Stimulated activated naive CD8-positive, alpha-beta T cell treated with anti-CD3 and anti-CD28 coated beads, Interleukin-15, Interleukin-2, amounts not matched to agents 100 U/mL and 50 U/mL, for 24 hours (primary cell): ENCODE results near the gene USP44.
"Not testable (repeated sequence)": the region's sequence is repeated elsewhere in the genome, so short reads cannot be mapped to it uniquely, and the experiment has no call there.

Source experiments
- ATAC-seq: fragments of 150-1000 bp; cut with Tn5 transposase; one replicate; pipeline ENCODE4 v1.10.0; 2021
- DNase-seq: peaks from one replicate; pipeline ENCODE4 v3.0.0; 2021

Gene USP44

DNA sequence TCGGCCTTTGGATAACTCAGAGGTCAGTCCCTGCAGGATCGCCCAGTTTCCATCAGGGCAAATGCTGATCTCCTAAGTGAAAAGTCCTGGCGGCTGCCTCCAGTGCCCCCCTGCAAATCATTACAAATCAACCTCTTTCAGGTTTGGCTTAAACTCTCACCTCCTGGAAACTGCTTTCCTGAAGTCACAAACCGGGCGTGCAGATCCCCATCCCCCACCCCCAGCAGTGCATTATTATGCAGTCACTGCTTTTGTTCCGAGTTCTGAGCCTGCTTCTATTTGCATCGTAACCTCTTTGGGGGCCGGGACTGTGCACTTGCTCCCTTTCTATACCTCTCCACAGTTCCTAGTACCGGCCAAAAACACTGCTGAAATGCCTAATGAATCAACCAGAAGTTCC is at the start of gene USP44:
Gene USP44 (minus strand): TSS at position 172 of the 400 bp plus-strand sequence. CDS start 17,220 bp downstream, outside the sequence.
- peak; percentile 49 for DNase-seq
- ATAC-seq = no peak

DNA sequence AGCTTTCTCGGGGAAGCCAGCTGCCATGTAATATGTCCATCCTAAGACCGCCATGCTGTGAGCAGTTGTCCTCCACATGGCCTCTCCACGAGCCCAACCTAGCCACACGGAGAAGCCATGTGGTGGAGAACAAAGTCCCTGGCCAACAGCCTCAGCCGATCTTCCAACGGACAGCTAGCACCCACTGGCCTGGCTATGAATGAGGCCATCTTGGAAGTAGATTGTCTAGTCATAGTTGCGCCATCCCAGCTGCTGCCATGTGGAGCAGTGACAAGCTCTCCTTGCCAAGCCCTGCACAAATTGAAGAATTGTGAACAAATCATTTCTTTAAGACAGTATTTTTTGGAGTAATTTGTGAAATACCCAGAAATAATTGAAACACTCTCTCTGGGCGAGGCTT is 49.3 kb upstream of the USP44 start:
- no peak for ATAC-seq
- no peak for DNase-seq

DNA sequence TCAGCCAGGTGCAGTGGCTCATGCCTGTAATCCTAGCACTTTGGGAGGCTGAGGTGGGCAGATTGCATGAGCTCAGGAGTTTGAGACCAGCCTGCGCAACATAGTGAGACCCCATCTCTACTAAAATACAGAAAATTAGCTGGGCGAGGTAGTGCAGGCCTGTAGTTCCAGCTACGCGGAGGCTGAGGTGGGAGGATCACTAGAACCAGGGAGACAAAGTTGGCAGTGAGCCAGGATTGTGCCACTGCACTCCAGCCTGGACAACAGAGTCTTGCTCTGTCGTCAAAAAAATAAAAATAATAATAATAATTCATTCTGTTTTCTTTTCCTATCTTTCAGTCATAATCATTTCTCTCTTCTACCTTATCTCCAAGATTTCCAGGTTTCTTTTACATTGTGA is 48.6 kb upstream of the USP44 start:
- DNase-seq (no peak), ATAC-seq (no peak)

DNA sequence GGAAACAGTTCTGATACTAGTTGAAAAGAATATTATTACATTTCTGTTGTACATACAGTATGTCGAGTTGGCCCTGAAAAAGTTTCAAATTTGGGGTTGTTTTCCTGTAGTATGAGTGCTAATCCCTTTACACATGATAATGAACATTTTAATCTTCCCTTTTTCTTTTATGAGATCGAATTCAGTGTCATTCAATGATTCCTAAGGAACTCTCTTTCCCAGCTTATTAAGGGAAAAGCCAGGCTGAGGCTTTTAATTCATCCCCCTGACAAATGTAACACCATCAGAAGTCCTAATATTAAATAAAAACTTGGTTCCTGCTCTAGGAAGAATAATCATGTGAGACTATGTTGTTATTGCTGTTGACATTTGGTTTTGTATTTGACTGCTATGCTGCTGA is 42.9 kb upstream of the USP44 start:
- DNase-seq = no peak
- no peak for ATAC-seq

DNA sequence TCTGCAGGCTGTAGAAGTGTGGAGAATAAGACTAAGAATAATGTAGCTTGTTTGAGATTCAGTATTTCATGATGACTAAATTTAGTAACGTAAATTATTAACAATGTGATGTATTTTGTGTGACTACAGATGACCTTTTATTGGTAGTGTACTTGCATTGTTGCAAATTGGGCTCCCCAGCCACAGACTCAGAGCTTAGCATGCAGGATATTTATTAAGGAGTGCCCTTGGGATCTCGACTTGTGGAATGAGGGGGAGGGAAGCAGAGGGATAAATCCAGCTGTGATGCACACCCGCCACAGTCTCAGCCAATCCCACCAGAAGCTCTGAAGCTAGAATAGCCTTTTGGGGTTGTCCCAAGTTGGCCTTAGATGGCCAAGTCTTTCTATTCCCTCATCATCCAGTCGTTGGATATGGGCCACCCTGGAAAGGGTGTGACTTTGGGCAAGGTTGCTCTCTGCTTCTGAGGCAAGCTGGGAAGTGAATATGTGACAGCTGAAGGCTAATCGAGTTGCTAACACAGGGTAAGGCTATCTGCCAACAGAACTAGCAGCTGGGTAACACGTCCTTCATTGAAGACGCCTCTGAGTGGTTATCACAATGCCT is 42.1 kb upstream of the USP44 start:
- DNase-seq (no peak), ATAC-seq (no peak)

DNA sequence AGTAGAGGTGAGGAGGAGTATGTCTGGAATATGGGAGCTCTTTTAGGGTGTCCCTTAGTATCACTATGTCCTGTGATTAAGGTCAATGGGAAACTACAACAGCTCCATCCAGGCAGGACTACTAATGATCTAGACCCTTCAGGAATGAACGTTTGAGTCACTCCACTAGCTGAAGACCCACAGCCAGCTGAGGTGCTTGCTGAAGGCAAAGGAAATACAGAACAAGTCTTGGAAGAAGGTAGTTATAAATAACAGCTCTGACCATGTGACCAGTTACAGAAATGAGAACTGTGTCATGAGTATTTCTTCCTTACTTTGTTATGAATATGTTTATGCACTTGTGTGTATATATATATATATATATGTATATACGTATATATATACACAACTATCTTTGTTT is 40.5 kb upstream of the USP44 start:
- DNase-seq (no peak), ATAC-seq (no peak)

DNA sequence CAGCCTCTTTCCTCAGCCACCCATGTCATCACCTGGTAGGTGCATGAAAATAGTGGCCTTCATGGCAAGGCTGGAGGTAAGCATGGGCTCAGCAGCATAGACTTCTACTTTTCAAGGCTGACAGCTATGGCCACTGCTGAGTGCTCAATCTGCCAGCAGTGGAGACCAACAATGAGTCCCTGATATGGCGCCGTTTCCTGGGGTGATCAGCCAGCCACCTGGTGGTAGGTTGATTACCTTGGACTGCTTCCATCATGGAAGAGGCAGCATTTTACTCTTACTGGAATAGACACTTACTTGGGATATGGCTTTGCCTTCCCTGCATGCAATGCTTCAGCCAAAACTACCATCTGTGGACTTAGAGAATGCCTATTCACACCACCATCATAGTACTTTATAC is 39.5 kb upstream of the USP44 start:
- no peak for ATAC-seq
- DNase-seq = no peak

DNA sequence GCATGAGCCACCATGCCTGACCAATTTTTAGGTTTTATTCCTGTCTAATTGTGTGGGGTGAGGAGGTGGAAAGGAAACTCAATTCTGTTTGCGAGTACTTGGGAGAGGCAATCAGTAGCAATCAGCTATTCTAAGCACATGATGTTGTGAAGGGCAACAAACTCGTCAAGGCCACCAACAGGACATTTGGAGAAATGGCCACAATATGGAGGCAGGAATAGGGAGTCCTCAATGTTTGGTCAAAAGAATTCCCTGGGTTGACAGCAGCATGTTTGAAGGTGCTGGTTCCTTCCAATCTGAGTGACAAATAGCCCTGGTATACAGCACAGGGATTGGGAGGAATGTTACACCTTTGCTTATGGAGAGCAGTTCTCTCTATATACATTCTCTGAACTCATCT is 32.7 kb upstream of the USP44 start:
- no peak for ATAC-seq
- DNase-seq = no peak

DNA sequence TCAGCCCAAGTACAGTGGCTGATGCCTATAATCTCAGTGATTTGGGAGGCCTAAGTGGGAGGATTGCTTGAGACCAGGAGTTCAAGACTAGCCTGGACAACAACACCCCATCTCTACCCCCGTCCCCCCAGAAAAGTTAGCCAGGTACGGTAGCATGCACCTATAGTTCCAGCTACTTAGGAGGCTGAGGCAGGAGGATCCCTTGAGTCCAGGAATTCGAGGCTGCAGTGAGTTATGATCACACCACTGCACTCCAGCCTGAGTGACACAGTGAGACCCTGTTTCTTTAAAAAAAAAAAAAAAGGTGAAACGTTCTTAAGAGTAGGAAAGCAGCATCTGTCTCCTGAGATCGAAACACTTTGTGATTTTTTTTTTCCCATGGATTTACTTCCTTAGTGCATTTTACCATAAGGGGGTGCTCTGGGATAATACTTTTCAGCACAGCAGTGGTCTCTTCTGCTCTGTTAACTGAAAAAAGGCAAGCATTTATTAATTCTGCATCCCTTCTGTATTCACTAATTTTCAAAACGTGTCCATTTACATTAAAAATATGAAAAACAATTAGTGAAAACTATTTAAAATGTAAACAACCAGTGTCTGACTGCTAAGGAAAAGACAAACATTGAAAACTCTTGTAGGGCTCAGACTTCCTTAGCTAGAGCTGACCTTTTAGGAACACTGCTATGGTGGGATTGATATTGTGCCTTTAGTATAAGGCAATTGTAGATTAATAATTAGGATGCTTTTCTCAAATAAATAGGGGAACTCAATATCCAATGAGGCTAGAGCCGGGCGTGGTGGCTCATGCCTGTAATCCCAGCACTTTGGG is 31.2 kb upstream of the USP44 start:
- DNase-seq = no peak
- no peak for ATAC-seq

DNA sequence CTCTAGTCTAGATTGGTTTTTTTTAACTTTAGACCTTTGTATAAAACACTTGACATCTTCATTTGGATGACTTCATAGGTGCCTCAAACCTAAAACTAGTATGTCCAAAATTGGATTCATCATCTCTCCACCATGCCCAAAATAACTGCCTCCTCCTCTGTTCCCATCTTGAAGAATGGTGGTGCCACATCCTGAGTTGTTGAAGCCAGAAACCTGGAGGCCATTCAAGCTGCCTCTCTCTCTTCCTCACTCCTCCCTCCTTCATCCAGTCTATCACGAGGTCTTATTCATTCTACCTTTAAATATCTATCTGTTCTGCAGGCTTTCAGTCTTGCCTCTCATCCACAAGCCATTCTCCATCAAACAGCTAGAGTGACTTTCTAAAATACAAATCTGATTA is 26.5 kb upstream of the USP44 start:
- no peak for ATAC-seq

DNA sequence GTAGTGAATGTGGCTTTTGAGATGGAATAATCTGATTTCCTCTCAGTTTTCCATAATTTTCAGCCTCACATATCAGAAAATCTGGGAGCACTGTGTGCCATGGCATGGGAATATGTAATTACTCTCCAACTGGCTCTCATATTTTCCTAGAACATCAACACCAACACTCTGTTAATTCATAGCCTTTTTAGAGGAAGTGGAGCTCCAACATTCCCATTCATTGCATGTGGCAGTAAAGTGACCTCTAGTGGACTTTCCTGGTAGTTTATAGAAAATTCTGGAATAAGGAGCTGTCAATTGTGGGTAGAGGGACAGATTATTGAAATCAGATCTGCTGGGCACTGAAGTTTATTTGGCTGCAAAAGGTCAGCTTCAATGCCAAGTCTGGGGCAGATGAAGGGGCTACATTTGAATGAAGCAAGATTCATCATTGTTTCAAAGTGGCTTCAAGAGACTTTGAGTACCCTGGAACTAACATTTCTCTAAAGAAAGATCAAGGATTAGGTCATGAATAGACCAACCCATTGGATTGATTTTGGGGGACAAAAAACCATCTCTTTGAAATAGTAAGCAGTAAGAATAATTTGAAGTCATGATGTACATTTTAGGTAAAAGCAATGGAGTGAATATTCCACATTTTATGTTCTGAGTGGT is 23.6 kb upstream of the USP44 start:
- DNase-seq = no peak
- no peak for ATAC-seq

More for the DNA sequence above, 26.5 kb upstream of the USP44 start:
- no peak for DNase-seq

DNA sequence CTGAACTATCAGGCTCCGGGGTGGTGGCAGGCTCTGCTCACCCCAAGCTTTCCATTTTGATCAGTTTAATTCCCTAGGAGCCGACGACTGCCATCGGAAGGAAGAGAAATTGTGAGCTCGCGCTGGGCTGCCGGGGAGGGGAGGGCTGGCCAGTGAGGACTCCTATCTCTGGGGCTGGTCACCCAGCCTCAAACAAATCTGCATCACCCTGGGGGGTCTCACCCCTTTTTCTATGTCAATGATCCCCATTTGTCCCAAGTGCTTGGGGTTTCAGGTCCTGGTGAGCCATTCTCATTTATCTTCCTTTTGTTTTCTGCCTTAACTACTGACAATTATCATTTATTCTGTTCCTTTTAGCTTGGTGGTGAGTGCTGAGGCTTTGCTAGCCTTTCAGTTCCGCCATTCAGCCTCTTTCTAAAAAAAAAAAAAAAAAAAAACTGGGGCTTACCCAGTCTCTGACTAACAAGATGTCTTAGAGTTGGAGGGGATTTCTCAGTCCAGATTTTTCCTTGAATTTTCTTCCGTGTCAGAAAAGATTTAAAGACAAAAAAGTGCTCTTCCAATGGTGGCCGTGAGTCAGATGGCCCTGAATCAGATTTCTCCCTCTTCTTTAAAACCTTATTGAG is 22.8 kb upstream of the USP44 start:
- no peak for ATAC-seq
- DNase-seq = no peak

DNA sequence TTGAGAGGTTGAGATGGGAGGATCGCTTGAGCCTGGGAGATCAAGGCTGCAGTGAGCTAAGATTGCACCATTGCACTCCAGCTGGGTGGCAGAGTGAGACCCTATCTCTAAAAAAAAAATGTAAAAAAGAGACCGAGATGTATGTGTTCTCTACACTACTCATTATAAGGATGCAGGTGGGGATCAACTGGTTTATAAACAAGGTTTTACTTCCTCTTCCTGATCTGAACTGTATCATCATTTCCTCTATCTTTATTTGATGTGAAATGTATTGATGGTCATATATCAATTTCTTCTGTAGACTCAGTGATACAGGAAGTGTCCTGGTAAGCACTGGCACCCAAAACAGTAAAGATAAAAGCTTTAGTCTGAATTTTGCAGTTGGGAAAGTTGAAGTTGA is 20.1 kb upstream of the USP44 start:
- DNase-seq (no peak), ATAC-seq (no peak)

DNA sequence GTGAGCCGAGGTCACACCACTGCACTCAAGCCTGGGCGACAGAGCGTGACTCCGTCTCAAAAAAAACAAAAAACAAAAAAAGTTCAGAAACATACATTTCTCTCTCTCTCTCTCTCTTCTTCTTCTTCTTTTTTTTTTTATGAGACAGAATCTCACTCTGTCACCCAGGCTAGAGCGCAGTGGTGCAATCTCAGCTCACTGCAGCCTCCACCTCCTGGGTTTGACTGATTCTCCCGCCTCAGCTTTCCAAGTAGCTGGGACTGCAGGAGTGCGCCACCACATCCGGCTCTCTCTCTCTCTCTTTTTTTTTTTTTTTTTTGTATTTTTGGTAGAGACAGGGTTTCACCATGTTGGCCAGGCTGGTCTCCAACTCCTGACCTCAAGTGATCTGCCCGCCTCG is 16.8 kb upstream of the USP44 start:
- ATAC-seq, DNase-seq: not testable (repeated sequence)

DNA sequence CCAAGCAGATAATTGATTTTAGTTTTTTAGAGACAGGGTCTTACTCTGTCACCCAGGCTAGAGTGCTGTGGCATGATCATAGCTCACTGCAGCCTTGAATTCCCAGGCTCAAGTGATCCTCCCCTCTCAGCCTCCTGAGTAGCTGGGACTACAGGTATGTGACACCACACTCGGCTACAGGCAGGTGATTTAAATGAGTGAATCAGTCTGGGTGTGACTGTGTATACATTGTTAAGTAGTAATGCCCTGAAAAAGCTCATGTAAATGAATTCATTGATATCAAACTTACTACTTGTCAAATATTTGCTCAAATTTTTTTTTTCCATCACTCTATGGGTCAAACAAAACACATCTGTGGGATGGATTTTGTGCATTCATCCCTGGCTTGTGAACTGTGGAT is 6.3 kb upstream of the USP44 start:
- no peak for ATAC-seq
- no peak for DNase-seq

DNA sequence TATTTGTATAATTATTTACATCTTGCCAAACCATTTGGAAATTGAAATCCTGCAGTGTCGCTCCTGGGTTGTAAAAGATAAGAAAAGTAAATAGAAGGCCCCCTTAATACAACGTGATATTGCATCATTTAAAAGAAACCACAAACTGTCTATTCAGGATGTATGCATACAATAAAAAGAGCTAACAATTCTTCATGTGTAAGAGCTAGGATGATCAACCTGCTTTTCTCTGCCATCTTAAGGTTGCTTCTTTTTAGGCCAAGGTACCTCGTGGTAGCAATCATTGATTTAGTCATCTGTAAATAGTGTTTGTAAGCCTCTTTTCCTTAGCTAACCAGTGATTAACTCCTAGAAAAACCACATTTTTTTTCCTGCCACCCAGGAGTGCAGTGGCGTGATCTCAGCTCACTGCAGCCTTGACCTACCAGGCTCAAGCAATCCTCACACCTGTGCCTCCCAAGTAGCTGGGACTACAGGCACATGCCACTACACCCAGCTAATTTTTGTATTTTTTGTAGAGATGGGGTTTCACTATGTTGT is 3.3 kb upstream of the USP44 start:
- ATAC-seq (peak; percentile 7), DNase-seq (no peak)

DNA sequence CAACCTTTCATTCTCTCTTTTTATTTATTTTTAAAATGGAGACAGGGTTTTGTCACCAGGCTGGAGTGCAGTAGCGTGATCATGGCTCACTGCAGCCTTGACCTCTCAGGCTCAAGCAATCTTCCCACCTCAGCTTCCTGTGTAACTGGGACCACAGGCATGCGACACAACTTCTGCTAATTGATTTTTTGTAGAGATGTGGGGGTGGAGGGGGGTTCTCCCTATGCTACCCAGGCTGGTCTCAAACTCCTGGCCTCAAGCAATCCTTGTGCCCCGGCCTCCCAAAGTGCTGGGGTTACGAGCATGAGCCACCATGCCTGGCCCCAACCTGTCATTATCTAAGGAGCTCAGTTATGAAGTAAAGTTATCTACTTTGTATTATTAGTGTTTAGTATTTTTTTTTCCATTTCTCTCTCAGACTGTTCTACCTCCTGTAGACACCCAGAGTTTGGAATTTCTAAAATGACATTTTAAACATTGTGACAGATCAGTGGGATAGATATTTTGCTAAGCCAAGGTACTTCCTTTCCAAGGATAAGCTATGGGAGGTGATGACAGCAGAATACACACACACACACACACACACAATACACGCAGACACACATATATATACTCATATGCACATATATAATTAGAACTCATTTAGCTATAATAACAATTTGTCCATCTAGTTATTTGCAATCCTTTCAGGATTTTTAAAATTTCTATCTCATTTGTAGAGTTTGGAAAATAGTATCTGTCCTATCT is 2.1 kb upstream of the USP44 start:
- ATAC-seq = peak; percentile 33

DNA sequence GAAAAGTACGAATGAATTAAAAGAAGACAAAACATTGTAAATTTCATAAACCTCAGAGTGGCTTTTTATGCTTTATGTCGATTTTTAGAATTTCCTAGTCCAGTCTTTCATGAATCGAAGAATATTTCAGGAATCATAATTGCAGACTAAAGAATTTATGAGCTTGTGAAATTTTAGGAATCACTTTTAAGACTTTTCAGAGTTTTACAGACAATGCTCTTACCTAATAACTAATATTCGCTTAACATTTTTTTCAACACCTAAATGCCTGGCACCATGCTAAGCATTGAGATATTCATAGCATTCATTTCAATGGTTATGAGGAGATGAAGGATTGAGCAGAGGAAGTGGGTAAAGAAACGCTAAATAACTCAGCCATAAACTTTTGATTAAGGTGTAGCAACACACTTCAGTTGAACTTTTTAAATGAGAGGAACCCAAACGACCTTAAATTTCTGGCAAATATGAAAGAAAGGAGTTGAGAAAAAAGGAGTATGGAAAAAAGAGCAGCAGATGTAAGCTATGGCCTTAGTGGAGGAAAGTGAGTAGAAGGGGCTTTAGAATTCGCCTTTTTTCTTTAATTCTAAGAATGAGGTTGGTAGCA is 739 bp upstream of the USP44 start:
- ATAC-seq (no peak), DNase-seq (no peak)

More for the DNA sequence above, 2.1 kb upstream of the USP44 start:
- DNase-seq = peak; percentile 26

DNA sequence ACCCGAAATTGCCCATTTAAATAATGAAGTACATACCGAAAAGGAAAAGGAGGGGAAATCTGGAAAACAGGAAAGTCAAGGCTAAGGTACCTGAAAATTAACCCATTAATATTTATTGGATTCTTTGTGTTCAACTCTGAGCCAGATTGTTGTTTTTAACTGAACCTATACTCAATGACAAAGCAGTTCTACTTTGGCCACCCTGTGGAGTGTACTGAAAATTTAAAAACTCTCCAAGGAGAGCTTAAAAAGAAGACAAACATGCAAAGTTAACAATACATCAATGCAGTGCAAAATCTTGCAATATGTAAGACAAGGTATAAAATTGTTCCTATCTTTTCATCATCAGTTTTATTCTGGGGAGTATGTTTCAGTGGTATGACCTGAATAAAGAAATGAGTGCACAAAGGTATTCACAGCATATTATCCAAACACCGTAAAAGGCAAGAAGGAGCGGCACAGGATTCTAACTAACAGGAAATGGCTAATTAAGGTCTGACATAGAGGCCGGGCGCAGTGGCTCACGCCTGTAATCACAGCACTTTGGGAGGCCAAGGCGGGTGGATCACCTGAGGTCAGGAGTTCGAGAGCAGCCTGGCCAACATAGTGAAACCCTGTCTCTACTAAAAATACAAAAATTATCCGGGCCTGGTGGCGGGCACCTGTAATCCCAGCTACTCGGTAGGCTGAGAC is 1.7 kb downstream of the USP44 start:
- DNase-seq (no peak), ATAC-seq (no peak)

DNA sequence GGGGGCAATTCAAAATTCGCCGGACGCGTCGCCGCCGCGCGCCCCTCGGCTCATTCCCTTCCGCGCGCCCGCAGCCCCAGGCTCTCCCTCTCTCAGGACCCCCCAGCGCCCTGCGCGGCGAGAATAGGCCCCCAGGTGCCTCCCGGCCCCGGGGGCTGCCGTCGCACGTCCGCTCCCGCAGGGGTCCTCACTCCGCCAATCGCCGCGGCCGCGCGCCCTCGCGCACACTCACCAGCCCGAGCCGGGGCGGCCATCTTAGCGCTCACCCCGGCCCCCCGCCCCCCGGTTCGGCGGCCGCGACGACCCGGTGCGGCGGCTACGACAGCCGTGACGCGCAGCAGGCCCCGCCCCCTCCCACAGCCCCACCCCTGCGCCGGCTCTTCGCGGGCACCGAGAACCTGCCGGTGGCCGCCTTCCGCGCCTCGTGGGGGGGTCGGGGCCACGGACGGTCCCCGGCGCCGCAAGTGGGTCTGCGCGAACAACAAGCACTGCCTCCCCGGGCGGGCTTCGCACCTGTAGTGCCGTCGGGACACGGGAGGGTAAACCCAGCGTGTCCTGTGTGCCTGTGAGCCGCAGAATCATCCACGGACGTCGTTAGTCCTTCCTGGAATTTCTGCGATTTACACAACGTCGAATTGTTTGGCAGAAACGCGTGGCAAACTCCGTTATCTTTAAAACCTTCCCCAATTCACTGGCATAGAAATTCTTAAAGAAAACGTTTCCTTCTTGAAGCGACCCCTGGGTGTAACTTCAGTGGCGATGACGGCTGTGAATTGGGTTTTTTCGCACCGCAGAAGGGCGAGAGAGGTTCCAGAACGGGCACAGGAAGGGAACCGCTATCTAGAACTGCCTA is 2.5 kb downstream of the USP44 start:
- DNase-seq (peak; percentile 80), ATAC-seq (peak; percentile 73)
